Central memory CD4-positive, alpha-beta T cell (primary cell): Measurements from ENCODE around the gene MESP2.

Experiments
- DNase-seq: peaks from one replicate; pipeline ENCODE4 v3.0.0; 2022

Gene MESP2

GRCh38 chr15:89802986-89803824 lies 27.1 kb downstream of the MESP2 start:
- DNase-seq = no peak

- no peak for DNase-seq
These were observed 28.0 kb downstream of the MESP2 start for GRCh38 chr15:89803941-89804800.

- DNase-seq = no peak
These were observed 29.4 kb downstream of the MESP2 start for GRCh38 chr15:89805241-89806209.

GRCh38 chr15:89806210-89806558 lies 30.1 kb downstream of the MESP2 start:
- DNase-seq = no peak

GRCh38 chr15:89806559-89807550 lies 30.7 kb downstream of the MESP2 start:
- DNase-seq = no peak

- no peak for DNase-seq
These were observed 31.6 kb downstream of the MESP2 start for GRCh38 chr15:89807689-89808088.

- no peak for DNase-seq
These were observed 32.2 kb downstream of the MESP2 start for GRCh38 chr15:89808160-89808870.

- no peak for DNase-seq
These were observed 33.1 kb downstream of the MESP2 start for GRCh38 chr15:89809093-89809786.

- DNase-seq = no peak
These were observed 33.6 kb downstream of the MESP2 start for GRCh38 chr15:89809787-89810148.

GRCh38 chr15:89810837-89811236 lies 34.7 kb downstream of the MESP2 start:
- no peak for DNase-seq

- DNase-seq = no peak
These were observed 36.1 kb downstream of the MESP2 start for GRCh38 chr15:89812011-89812846.

GRCh38 chr15:89812847-89813320 lies 36.8 kb downstream of the MESP2 start:
- DNase-seq = no peak

GRCh38 chr15:89813381-89814111 lies 37.4 kb downstream of the MESP2 start:
- DNase-seq = no peak

GRCh38 chr15:89814112-89814742 lies 38.1 kb downstream of the MESP2 start:
- DNase-seq = no peak

GRCh38 chr15:89815769-89816168 lies 39.6 kb downstream of the MESP2 start:
- DNase-seq = no peak

GRCh38 chr15:89817701-89818280 lies 41.7 kb downstream of the MESP2 start:
- DNase-seq = no peak

GRCh38 chr15:89818287-89818686 lies 42.2 kb downstream of the MESP2 start:
- no peak for DNase-seq
